Measurements from ENCODE around the gene PPP4R3A.
"Not testable (repeated sequence)": the region's sequence is repeated elsewhere in the genome, so short reads cannot be mapped to it uniquely, and the experiment has no call there.

The PPP4R3A gene

DNA sequence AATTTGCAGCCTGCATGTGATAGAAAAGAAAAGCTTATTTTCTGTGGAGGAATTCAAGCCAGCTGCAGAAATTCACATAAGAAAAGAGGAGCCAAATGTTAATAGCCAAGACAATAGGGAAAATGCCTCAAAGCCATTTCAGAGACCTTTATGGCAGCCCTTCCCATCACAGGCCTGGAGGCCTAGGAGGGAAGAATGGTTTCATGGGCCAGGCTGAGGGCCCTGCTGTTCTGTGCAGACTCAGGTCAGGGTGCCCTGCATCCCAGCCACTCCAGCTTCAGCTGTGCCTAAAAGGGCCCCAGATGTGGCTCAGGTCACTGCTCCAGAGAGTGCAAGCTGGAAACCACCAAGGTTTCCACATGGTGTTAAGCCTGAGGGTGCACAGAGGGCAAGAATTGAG, 71.3 kb downstream of the PPP4R3A start:
- no peak for DNase-seq (ENCODE audit: low read depth in 2 of 2)

GRCh38 chr14:91436266-91436665, 73.8 kb downstream of the PPP4R3A start:
- not testable (repeated sequence) for DNase-seq (ENCODE audit: low read depth in 2 of 2)

GRCh38 chr14:91429385-91429784, 80.7 kb downstream of the PPP4R3A start:
- no peak for DNase-seq (ENCODE audit: low read depth in 2 of 2)

DNA sequence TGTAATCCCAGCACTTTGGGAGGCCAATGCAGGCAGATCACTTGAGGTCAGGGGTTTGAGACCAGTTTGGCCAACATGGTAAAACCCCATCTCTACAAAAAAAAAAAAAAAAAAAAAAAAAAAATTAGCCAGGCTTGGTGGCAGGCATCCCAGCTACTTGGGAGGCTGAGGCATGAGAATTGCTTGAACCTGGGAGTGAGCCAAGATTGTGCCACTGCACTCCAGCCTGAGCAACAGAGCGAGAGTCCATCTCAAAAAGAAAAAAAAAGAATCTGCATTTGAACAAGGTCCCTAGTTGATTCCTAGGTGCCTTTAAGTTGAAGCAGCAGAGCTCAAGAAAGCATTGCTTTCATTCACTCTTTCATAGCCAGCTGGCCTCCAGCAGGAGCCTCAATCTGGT, 81.2 kb downstream of the PPP4R3A start:
- not testable (repeated sequence) for DNase-seq (ENCODE audit: low read depth in 2 of 2)

- DNase-seq (ENCODE audit: low read depth in 2 of 2) = not testable (repeated sequence)
Measured at GRCh38 chr14:91425531-91425944, 84.6 kb downstream of the PPP4R3A start.

DNA sequence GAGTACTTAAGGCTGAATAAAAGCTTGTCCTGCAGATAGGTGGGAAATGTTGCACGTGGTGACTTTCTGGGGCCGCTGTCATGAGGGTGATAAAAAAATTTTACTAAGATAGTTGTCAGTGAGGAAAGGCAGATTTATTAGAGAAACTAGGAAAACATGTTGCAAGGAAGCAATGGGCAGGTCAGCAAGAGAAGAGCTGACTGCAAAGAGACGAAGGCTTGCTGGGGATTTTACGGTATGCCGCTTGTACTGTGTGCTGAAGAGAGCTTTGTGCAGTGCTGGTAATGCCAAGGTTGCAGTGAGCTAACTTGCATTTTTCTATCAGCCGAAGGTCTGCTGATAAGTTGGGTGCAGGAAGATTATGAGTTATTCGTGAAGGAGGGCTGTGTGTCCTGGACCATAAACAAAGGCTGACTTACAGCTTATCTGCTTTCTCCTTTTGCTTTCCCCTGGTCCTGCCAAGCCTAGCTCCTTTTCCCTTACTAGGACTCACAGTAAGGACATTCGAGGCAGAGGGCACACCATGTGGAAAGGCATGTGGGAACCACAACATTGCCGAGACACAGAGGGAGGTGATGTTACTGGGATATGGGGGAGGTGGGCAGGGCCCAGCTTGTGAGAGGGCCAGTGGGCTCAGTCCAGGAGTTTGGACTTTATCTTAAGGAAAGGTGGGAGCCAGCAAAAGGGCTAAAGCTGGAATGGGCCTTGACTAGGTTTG, 85.1 kb downstream of the PPP4R3A start:
- no peak for DNase-seq (ENCODE audit: low read depth in 2 of 2)

DNA sequence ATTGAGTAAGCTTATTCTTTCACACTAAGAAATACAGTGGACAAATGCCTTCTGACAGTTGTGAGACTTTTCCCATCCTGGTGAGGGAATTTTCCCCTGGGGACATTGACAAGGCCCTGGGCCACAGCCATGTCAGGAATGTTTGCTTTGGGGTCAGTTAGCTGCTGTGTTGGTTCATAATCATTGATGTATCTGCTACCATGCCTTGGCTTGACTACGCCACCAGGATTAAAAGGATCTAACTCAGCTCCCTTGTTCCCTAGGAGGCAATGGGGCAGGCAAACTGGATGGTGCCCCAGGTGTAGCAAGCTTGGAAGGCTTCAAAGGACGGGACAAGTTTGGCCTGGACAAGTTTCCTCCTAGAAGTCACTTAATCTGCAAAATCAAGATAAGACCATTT, 89.4 kb downstream of the PPP4R3A start:
- DNase-seq (ENCODE audit: low read depth in 2 of 2) = no peak

- no peak for DNase-seq (ENCODE audit: low read depth in 2 of 2)
Measured at GRCh38 chr14:91419451-91419850, 90.7 kb downstream of the PPP4R3A start.

DNA sequence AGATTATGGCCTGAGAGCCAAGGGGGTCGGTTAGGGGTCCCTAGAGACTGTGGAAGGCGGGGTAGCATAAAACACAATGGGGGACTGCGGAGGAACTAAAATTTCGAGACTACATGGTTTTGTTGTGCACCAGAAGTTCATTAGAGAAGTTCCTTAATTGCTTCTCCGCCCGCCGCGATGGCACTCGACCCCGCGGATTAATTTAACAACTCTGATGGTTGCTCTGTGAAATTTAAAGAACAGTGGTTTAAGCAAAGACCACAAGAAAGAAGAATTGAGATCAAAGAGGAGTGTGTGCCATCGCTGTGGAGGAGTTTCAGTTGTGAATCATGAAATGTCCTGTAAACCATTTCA, 91.1 kb downstream of the PPP4R3A start:
- DNase-seq (ENCODE audit: low read depth in 2 of 2) = no peak

DNA sequence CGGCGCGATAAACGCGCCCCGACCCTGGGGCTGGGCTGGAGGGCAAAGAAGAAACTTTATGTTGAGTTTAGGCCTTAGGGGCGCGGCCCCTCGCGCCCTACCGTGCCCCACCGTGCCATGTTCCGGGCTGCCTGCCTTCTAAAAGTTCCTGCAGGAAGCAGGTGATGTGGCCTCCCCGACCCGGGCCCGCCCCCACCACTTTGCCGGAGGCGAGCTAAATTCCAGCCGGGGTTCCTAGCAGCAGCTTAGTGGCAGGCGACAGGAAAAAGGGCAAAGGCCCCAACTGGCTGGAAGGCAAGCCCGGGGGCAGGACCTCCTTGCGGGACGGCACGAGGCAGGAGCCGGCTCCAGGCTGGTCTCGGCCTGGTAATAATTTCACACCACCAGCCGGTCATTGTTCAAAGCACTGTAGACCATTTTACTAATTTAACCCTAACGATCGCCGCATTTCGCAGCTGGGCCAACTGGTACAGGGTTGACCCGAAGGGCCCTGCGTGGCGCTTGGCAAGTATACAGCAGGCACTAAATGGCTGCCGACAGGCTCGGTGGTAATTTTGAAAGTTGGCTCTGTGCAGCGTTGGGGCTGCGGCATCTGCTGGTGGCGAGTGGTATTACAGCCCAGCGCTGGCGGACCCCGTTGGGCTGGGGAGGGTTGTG, 91.6 kb downstream of the PPP4R3A start:
- peak; percentile 68 to 80 for DNase-seq (ENCODE audit: low read depth in 2 of 2)

DNA sequence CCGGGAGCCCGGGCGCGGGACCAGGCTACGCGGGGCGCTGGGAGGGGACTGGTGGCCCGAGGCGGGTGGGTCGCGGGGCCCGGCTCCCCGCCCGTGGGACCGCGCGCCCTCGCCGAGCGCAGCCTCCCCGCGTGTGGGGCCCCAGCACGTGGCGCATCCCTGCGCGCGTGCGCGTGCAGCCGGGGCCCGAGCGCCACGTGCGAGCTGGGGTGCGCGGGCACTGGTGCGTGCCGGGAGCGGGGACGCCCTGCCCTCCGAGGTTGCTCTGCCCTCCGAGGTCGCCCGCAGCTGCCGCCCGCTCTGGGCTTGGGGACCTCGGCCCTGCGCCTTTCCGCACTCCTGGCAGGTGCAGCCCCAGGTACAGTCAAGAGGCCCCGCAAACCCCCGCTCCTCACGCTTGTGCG, 92.1 kb downstream of the PPP4R3A start:
- no peak for DNase-seq (ENCODE audit: low read depth in 2 of 2)

GRCh38 chr14:91417120-91417982, 92.8 kb downstream of the PPP4R3A start, which contains the start of gene CCDC88C:
TSS of gene CCDC88C (minus strand) at chr14:91417820. CDS start at chr14:91417690, 130 bp downstream.
- peak; percentile 44 to 55 for DNase-seq (ENCODE audit: low read depth in 2 of 2)

DNA sequence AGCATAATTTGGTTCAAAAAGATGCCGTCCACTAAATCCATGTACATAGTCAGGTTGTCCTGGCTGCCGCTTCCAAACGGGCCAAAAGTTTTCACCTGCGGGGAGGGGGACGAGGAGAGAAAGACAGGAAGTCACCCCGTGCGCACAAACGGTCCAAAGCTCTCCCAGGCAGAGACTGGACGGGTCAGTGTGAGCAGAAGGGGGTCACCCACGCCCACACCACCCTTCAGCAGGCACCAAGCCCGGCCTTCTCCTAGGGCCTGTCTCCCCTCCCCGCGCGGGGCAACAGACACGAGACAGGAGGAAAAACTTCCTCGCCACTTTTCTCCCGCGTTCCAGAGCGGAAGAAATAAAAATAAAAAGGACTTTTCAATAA, 93.4 kb downstream of the PPP4R3A start:
- DNase-seq (ENCODE audit: low read depth in 2 of 2) = no peak

- DNase-seq (ENCODE audit: low read depth in 2 of 2) = no peak
Measured at GRCh38 chr14:91415794-91416743, 94.0 kb downstream of the PPP4R3A start.

- no peak for DNase-seq (ENCODE audit: low read depth in 2 of 2)
Measured at GRCh38 chr14:91414475-91414833, 95.7 kb downstream of the PPP4R3A start.

- no peak for DNase-seq (ENCODE audit: low read depth in 2 of 2)
Measured at GRCh38 chr14:91413547-91414474, 96.3 kb downstream of the PPP4R3A start.

DNA sequence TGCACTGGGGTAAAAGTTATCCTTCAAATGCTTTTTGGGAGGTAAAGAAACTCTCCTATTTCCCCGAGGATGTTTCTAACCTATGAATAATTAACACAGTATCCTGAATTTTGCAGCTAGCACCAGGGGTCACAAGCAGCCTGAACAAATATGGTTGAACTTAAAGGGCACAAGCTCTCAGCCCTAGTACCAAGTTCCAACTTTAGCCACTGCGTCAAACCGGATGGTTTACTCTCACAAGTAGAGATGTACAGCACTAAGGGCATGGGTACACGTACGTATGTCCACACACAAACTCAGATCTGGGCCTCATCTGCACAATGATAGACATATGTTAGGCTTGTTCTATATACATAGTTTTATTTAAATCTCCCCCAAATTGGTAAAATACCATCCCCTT, 97.2 kb downstream of the PPP4R3A start:
- no peak for DNase-seq (ENCODE audit: low read depth in 2 of 2)

DNA sequence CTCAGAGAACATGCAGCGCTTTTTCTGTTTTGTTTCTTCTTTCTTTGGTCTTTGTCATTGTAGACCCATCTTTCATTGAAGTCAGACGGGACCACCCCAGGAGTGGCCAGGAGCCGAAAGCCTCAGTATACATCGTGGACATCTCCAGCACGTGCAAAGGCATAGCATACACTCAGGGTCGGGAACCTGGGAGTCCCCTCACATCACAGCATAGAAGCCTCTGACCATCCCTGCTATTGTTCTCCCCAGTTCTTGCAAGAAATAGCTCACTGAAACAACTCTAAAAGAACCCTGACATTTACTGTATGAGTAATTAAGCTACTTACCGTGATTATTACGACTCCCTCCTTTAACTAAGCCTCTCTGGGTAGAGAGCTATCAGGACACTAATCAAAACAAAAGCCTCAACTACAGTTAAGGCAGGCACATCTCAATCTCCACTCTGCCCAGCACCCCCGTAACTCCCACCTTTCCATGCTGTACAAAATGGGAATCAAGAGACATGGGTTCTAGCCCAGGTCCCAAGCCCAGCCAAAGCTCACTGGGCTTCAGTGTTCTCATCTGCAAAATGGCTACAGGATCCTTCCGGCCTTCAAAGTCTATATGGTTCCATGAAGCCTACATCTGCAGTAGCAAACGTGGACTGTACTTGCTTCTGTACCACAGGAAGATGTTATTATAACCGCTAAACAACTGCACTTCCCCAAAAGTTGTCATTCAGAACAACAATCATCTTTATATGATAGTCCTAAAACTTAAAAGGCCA, 99.2 kb downstream of the PPP4R3A start:
- no peak for DNase-seq (ENCODE audit: low read depth in 2 of 2)

- DNase-seq (ENCODE audit: low read depth in 2 of 2) = no peak
Measured at GRCh38 chr14:91409928-91410718, 100.0 kb downstream of the PPP4R3A start.

Data from stimulated activated CD8-positive, alpha-beta memory T cell treated with anti-CD3 and anti-CD28 coated beads, Interleukin-7, amount 100 ng/mL, for 1 hour (primary cell).